Measurements from ENCODE around the gene CSF3.

DNA sequence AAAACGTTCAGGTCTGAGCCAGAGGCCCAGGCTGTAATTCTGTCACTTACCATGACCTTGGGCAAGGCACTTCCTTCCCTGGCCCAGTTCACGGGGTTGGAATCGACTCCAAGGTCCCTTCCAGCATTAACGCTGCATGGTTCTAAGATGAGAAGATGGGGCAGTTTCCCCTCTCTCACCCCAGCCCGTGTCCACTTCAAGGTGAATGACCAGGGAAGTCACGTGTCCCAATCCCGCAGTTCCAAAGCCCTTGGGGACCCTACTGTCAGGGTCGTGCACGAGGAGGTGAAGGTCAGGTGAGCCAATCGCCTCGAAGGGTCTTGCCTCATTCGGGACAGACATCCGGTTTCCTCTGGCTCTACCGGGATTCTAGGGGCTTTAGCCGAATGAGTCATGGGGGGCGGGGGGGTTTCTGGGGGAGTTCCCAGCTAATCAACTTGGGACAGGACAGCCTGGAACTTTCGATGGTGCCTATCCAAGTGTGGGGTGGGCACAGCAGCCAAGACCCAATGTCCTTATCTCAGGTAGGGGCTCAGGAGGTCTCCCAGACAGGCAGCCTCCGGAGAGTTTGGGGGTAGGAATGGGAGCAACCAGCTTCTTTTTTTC is 762 bp upstream of the CSF3 start:
- TF ChIP-seq TCF12 (IDR thresholded peaks at IDR 0.05; ENCODE audit: low read depth) (no peak), EP300 (IDR thresholded peaks at IDR 0.05; ENCODE audit: borderline replicate concordance) (no peak), TAF1 (IDR thresholded peaks at IDR 0.05; ENCODE audit: low read depth) (no peak)

All from Ishikawa (cell line).